Heart left ventricle (tissue), 13 donors: ENCODE results near the gene HERC2.
"Not testable (repeated sequence)": the region's sequence is repeated elsewhere in the genome, so short reads cannot be mapped to it uniquely, and the experiment has no call there.

Experiments
- CTCF ChIP-seq, 12 donors: fragments of 200-600 bp; sonication (generic) in 4 of 12; IDR thresholded peaks; one replicate each; pipeline versions ENCODE4 v1.5.0 to v1.8.0; 2018 to 2022; ENCODE audit warnings: antibody characterized with exemption in 12 of 12, mild to moderate bottlenecking in 5 of 12
- POLR2A ChIP-seq, 2 donors: fragments of 450-650 bp; IDR thresholded peaks; one replicate each; pipeline ENCODE4 v1.6.1; 2017; ENCODE audit warnings: antibody characterized with exemption in 2 of 2, mild to moderate bottlenecking in 2 of 2, moderate library complexity in 2 of 2
- donor health status: ischemic (EF 13 %, LVEDD 7.1; RV severe dilation, severe dysfunction).
- donor health status: DM: no; HTN: yes; CAD: no.
- donor health status: DM: no; HTN: no; CAD: no.
- donor health status: ischemic (EF 25% LVEDD 6.9; RV normal size, moderate dysfunction).
- donor health status: ischemic (EF 25% LVEDD 5.7; RV mildly dilated, moderate dysfunction).
- donor health status: ischemic (EF 35%, LVEDD 5.7; RV mildly dilated, moderate dysfunction).
- donor health status: nonischemic (EF 11% LVEDD 7.7; RV severe dilation, severe dysfunction).
- donor health status: DM: yes; HTN: yes; CAD: no.
- donor health status: PGD.
- donor health status: ischemic (EF 29% LVEDD 5.4; RV normal size, mild dysfunction).
- donor health status: nonischemic (EF 23%, LVEDD 6.1; RV moderate dilation, normal function).

GRCh38 chr15:28310454-28310853, 11.5 kb downstream of the HERC2 start:
- not testable (repeated sequence) for TF ChIP-seq POLR2A, CTCF (IDR thresholded peaks at IDR 0.05)
